ENCODE measurements around the gene NCKIPSD.

Gene NCKIPSD

DNA sequence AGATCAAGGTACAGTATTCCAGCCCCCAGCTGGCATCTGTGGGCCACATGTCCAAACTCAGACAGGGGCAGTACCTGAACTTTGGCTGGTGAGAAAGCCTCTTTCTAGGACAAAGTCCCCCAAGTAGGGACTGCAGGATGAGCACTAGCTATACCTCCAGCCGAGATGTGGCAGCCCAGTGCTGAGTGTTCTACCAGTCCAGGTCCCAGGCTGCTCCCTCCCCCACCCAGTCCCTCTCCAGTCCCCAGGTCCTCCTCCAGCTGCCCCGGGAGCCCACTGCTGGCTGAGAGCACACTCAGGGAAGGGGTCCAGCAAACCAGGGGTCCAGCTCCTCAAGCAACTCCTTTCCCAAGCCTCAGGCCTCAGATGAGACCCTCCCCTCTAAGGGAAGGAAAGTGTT is 52.0 kb downstream of the NCKIPSD start:
- TF ChIP-seq MEIS1 (CRISPR knock-in tag; IDR thresholded peaks at IDR 0.05; ENCODE audit: borderline replicate concordance): no peak
- no peak for TF ChIP-seq ZFP41 (tag by site-specific recombination; IDR thresholded peaks at IDR 0.05; ENCODE audit: borderline replicate concordance)
- TF ChIP-seq BCL11B (tag by site-specific recombination; IDR thresholded peaks at IDR 0.05; ENCODE audit: low read depth): no peak
- H3K36me3 ChIP-seq (ENCODE audit: control insufficient read depth in 2 of 2, insufficient read depth in 1 of 2, low read length in 2 of 2): peaks cover 0 to 52% of the 10 kb centered on the region in 2 experiments; a peak in 1 of 3 replicates
- no peaks in the 10 kb centered on the region for H3K9me3 ChIP-seq (ENCODE audit: control insufficient read depth, insufficient read depth, low read depth, low read length)
- H3K27ac ChIP-seq (ENCODE audit: extremely low read depth, low read depth, low read length): no peak overlapping the region
- POLR2A ChIA-PET: interaction anchor here (2.5 kb wide), 1 partner anchor 10 kb away, joined by 7 read pairs; no protein-coding TSS in a partner anchor
- CTCF ChIA-PET: interaction anchor here (0.6 to 1.1 kb wide), 6 partner anchors 10 to 48 kb away, joined by 3 read pairs; no protein-coding TSS in a partner anchor
- no peak overlapping the region for H3K4me3 ChIP-seq (ENCODE audit: low read depth, low read length)
- no peaks in the 10 kb centered on the region for H3K4me1 ChIP-seq (ENCODE audit: control insufficient read depth, insufficient read depth, low read length)

DNA sequence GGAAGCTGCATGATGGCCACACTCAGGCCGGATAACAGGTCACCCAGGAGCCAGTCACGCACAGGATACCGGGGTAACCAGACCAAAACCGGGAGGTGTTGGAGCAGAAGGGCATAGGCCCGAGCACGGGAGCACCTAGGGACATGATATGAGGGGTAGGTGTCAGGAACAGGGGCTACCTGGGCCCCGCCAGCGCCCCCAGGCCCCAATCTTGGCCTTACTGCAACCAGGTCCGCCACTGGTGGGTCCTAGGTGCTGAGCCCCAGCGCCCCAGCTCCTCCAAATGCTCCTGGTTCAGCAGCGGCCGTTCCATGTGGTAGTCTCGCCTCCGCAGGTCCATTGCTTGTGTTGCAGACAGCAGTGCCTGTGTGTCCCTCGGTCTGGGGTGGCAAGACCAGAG is 52.5 kb downstream of the NCKIPSD start:
- H3K4me1 ChIP-seq (ENCODE audit: control insufficient read depth, insufficient read depth, low read length): no peaks in the 10 kb centered on the region
- ChIA-PET POLR2A (no interaction called here), CTCF (interaction anchor here (0.6 to 1.1 kb wide), 2 partner anchors 31 to 37 kb away, joined by 3 read pairs; no protein-coding TSS in a partner anchor)
- no peak overlapping the region for H3K4me3 ChIP-seq (ENCODE audit: low read depth, low read length)
- TF ChIP-seq, protein P1, sequence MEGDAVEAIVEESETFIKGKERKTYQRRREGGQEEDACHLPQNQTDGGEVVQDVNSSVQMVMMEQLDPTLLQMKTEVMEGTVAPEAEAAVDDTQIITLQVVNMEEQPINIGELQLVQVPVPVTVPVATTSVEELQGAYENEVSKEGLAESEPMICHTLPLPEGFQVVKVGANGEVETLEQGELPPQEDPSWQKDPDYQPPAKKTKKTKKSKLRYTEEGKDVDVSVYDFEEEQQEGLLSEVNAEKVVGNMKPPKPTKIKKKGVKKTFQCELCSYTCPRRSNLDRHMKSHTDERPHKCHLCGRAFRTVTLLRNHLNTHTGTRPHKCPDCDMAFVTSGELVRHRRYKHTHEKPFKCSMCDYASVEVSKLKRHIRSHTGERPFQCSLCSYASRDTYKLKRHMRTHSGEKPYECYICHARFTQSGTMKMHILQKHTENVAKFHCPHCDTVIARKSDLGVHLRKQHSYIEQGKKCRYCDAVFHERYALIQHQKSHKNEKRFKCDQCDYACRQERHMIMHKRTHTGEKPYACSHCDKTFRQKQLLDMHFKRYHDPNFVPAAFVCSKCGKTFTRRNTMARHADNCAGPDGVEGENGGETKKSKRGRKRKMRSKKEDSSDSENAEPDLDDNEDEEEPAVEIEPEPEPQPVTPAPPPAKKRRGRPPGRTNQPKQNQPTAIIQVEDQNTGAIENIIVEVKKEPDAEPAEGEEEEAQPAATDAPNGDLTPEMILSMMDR (tag by site-specific recombination; IDR thresholded peaks at IDR 0.05): no peak
- TF ChIP-seq ZNF837 (tag by site-specific recombination; IDR thresholded peaks at IDR 0.05) (no peak), ZNF629 (tag by site-specific recombination; IDR thresholded peaks at IDR 0.05) (no peak), ZNF24 (tag by site-specific recombination; IDR thresholded peaks at IDR 0.05) (no peak), MYNN (tag by site-specific recombination; IDR thresholded peaks at IDR 0.05; ENCODE audit: borderline replicate concordance) (no peak), ZNF146 (tag by site-specific recombination; IDR thresholded peaks at IDR 0.05) (no peak), ZSCAN16 (tag by site-specific recombination; IDR thresholded peaks at IDR 0.05) (no peak), SP7 (tag by site-specific recombination; IDR thresholded peaks at IDR 0.05) (no peak), ZNF433 (tag by site-specific recombination; IDR thresholded peaks at IDR 0.05; ENCODE audit: low read depth) (no peak), ZBTB1 (tag by site-specific recombination; IDR thresholded peaks at IDR 0.05) (no peak), ZNF138 (tag by site-specific recombination; IDR thresholded peaks at IDR 0.05; ENCODE audit: borderline replicate concordance) (no peak), FEZF1 (tag by site-specific recombination; IDR thresholded peaks at IDR 0.05) (no peak)
- TF ChIP-seq, protein P2, sequence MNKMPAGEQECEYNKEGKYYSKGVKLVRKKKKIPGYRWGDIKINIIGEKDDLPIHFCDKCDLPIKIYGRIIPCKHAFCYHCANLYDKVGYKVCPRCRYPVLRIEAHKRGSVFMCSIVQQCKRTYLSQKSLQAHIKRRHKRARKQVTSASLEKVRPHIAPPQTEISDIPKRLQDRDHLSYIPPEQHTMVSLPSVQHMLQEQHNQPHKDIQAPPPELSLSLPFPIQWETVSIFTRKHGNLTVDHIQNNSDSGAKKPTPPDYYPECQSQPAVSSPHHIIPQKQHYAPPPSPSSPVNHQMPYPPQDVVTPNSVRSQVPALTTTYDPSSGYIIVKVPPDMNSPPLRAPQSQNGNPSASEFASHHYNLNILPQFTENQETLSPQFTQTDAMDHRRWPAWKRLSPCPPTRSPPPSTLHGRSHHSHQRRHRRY (tag by site-specific recombination; IDR thresholded peaks at IDR 0.05): no peak
- TF ChIP-seq, protein P3, sequence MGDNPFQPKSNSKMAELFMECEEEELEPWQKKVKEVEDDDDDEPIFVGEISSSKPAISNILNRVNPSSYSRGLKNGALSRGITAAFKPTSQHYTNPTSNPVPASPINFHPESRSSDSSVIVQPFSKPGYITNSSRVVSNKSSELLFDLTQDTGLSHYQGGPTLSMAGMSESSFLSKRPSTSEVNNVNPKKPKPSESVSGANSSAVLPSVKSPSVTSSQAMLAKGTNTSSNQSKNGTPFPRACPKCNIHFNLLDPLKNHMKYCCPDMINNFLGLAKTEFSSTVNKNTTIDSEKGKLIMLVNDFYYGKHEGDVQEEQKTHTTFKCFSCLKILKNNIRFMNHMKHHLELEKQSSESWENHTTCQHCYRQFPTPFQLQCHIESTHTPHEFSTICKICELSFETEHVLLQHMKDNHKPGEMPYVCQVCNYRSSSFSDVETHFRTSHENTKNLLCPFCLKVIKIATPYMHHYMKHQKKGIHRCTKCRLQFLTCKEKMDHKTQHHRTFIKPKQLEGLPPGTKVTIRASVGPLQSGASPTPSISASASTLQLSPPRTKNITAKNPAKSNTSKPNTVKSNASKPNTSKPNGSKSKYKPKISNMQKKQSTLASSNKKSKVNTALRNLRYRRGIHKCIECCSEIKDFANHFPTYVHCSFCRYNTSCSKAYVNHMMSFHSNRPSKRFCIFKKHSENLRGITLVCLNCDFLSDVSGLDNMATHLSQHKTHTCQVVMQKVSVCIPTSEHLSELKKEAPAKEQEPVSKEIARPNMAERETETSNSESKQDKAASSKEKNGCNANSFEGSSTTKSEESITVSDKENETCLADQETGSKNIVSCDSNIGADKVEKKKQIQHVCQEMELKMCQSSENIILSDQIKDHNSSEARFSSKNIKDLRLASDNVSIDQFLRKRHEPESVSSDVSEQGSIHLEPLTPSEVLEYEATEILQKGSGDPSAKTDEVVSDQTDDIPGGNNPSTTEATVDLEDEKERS (tag by site-specific recombination; IDR thresholded peaks at IDR 0.05): no peak
- H3K27ac ChIP-seq (ENCODE audit: extremely low read depth, low read depth, low read length): no peak overlapping the region
- H3K36me3 ChIP-seq (ENCODE audit: control insufficient read depth in 2 of 2, insufficient read depth in 1 of 2, low read length in 2 of 2): peaks cover 0 to 57% of the 10 kb centered on the region in 2 experiments; a peak in 1 of 3 replicates
- H3K9me3 ChIP-seq (ENCODE audit: control insufficient read depth, insufficient read depth, low read depth, low read length): no peaks in the 10 kb centered on the region

Measured in HEK293 (cell line).